B cell (primary cell): ENCODE results near the gene AFF1. TPM values are rescaled to one million over a fixed set of nuclear protein-coding genes. Genes with fewer than 3 reads are reported as not detected.
A peak's percentile ranks its signal among the peaks of the same experiment; 100 is the strongest.

Experiments
- ATAC-seq: fragments of 200-7000 bp; cut with Tn5 transposase; one replicate; pipeline ENCODE4 v1.10.0; 2021; ENCODE audit warnings: low read depth, mild to moderate bottlenecking, moderate number of reproducible peaks, moderate library complexity
- CTCF ChIA-PET: fragments of 350-600 bp; sonication (Branson Sonifier 250); formaldehyde crosslinking; loops from one replicate; lab custom pipeline; 2021; ENCODE audit warnings: antibody characterized with exemption, inconsistent platforms; lab: Charles Lee
- POLR2A ChIA-PET: fragments of 350-600 bp; sonication (Branson Sonifier 250); formaldehyde crosslinking; loops from one replicate; lab custom pipeline; 2021; ENCODE audit warnings: antibody characterized with exemption; lab: Charles Lee
- DNase-seq: peaks from one replicate; pipeline ENCODE4 v3.0.0; 2013
- H2AFZ ChIP-seq: 2 replicates; pipeline ENCODE4 v1.6.1; 2012; ENCODE audit warnings: mild to moderate bottlenecking, low read depth, low read length; ENCODE audit not compliant: insufficient read depth, poor library complexity, severe bottlenecking
- H3K27ac ChIP-seq, 2 donors: 1 replicate in 1 of 2; 2 replicates in 1 of 2; pipeline ENCODE4 v1.5.1; 2012 to 2013; ENCODE audit warnings: low read length in 2 of 2, mild to moderate bottlenecking in 2 of 2, moderate library complexity in 1 of 2
- H3K27me3 ChIP-seq, 4 experiments: fragments of 200-600 bp in 1 of 4; sonication (generic) in 1 of 4; replicated peaks in 1 of 4; 1 replicate in 2 of 4; 2 replicates in 2 of 4; pipeline versions ENCODE4 v1.6.1 to v1.7.0; 2013 to 2016; ENCODE audit warnings: low read length in 3 of 4, mild to moderate bottlenecking in 2 of 4, mixed read lengths in 1 of 4, moderate library complexity in 1 of 4; ENCODE audit not compliant: insufficient read depth in 4 of 4, control insufficient read depth in 3 of 4; ENCODE audit errors: control extremely low read depth in 1 of 4
- H3K36me3 ChIP-seq, 2 experiments: replicated peaks in 1 of 2; 1 replicate in 1 of 2; 2 replicates in 1 of 2; pipeline versions ENCODE4 v1.6.1 to v1.7.1; 2013; ENCODE audit warnings: low read length in 1 of 2; ENCODE audit not compliant: insufficient read depth in 2 of 2, control insufficient read depth in 1 of 2; ENCODE audit errors: control extremely low read depth in 1 of 2, extremely low read depth in 1 of 2
- H3K4me1 ChIP-seq, 2 donors: fragments of 200-600 bp in 1 of 2; sonication (generic) in 1 of 2; 1 replicate in 1 of 2; 2 replicates in 1 of 2; pipeline versions ENCODE4 v1.5.1 to v1.6.1; 2013 to 2017; ENCODE audit warnings: low read length in 2 of 2; ENCODE audit not compliant: control insufficient read depth in 2 of 2, insufficient read depth in 2 of 2
- H3K4me2 ChIP-seq: replicated peaks from 2 replicates; pipeline ENCODE3; 2012; ENCODE audit warnings: mild to moderate bottlenecking, low read depth, low read length; ENCODE audit not compliant: poor library complexity, severe bottlenecking
- H3K4me3 ChIP-seq, 5 experiments: fragments of 200-600 bp in 1 of 5; sonication (generic) in 1 of 5; 1 replicate in 3 of 5; 2 replicates in 2 of 5; pipeline versions ENCODE4 v1.5.1 to v1.7.0; 2011 to 2016; ENCODE audit warnings: low read length in 4 of 5, mild to moderate bottlenecking in 4 of 5, low read depth in 2 of 5, control low read depth in 1 of 5, moderate library complexity in 1 of 5; ENCODE audit not compliant: insufficient read depth in 1 of 5; ENCODE audit errors: control extremely low read depth in 1 of 5, extremely low read depth in 1 of 5
- H3K79me2 ChIP-seq: fragments of 200-600 bp; sonication (generic); one replicate; pipeline ENCODE4 v1.6.0; 2016; ENCODE audit warnings: low read length; ENCODE audit not compliant: control insufficient read depth, insufficient read depth
- H3K9ac ChIP-seq: fragments of 200-600 bp; sonication (generic); 2 replicates; pipeline ENCODE4 v1.6.1; 2017; ENCODE audit warnings: mild to moderate bottlenecking, low read length, moderate library complexity
- H3K9me3 ChIP-seq, 3 donors: one replicate each; pipeline versions ENCODE4 v1.6.1 to v1.7.1; 2013; ENCODE audit warnings: low read length in 2 of 3; ENCODE audit not compliant: control insufficient read depth in 2 of 3, insufficient read depth in 1 of 3; ENCODE audit errors: control extremely low read depth in 1 of 3
- H4K20me1 ChIP-seq: 2 replicates; pipeline ENCODE4 v1.6.0; 2012; ENCODE audit warnings: mild to moderate bottlenecking, low read length; ENCODE audit not compliant: insufficient read depth, control insufficient read depth, poor library complexity, severe bottlenecking
- H3K27ac Mint-ChIP-seq: one replicate; pipeline ENCODE4 v1.8.0; 2021; ENCODE audit warnings: mixed read lengths
- H3K27me3 Mint-ChIP-seq: one replicate; pipeline ENCODE4 v1.8.0; 2021; ENCODE audit warnings: mixed read lengths
- H3K4me1 Mint-ChIP-seq: one replicate; pipeline ENCODE4 v1.8.0; 2021; ENCODE audit warnings: mixed read lengths
- H3K4me3 Mint-ChIP-seq: one replicate; pipeline ENCODE4 v1.8.0; 2021; ENCODE audit warnings: mixed read lengths
- H3K9me3 Mint-ChIP-seq: one replicate; pipeline ENCODE4 v1.8.0; 2022; ENCODE audit warnings: mixed read lengths; ENCODE audit not compliant: insufficient read depth
- EZH2 ChIP-seq: IDR thresholded peaks from 2 replicates; pipeline ENCODE4 v1.6.1; 2012; ENCODE audit warnings: borderline replicate concordance, low read depth, mild to moderate bottlenecking, moderate library complexity, low read length; ENCODE audit not compliant: insufficient read depth, poor library complexity, severe bottlenecking
- WGBS: methylation state at CpG from one replicate; pipeline ENCODE4 v1.1.5; 2013; ENCODE audit warnings: missing lambda C conversion rate; ENCODE audit not compliant: insufficient coverage; 5-methylcytosine and 5-hydroxymethylcytosine counted together
- intact Hi-C: fragments of 100-400 bp; cut with micrococcal nuclease; formaldehyde crosslinking; loops from one replicate; pipeline ENCODE4 v1.10.0; 2022
- polyA plus RNA-seq: library from polyadenylated mRNA; depleted of rRNA; stranded (reverse); fragments of >200 nt; gene quantifications from 2 replicates; pipeline ENCODE4 v1.2.3, GENCODE V29; 2012
- total RNA-seq, 2 donors: library from RNA; stranded (reverse); fragments of 120-200 nt in 1 of 2; gene quantifications; 1 replicate in 1 of 2; 2 replicates in 1 of 2; pipeline versions ENCODE4 v1.2.3 to v1.2.4, GENCODE V29; 2013 to 2022
- TF ChIP-seq, protein P1 (sequence below): fragments of 200-600 bp; IDR thresholded peaks from one replicate; pipeline ENCODE4 v1.8.0; 2022; ENCODE audit warnings: antibody characterized with exemption, mild to moderate bottlenecking

AFF1 gene
- total and polyA plus RNA-seq, 2 donors (not counting 1 experiment from before 2014, with no cell fraction given): 15.3 to 135 TPM

- ATAC-seq: no peak
- Histone ChIP-seq H3K27me3 (no peaks in the 10 kb centered on the region), H3K36me3 (no peaks in the 10 kb centered on the region), H3K9me3 (no peaks in the 10 kb centered on the region), H3K79me2 (peaks cover 99% of the 10 kb centered on the region), H3K4me2 (peak overlapping the region; percentile 58), H3K9ac (no peak overlapping the region), H3K4me1 (peaks cover 44 to 81% of the 10 kb centered on the region in 2 donors), H3K27ac (peak overlapping the region; percentile 14 to 79), H2AFZ (no peak overlapping the region), H3K4me3 (no peak overlapping the region), H4K20me1 (peaks cover 8% of the 10 kb centered on the region)
- WGBS: 84% methylated on average over 3 of the region's 10 CpGs
- TF ChIP-seq, protein P1, sequence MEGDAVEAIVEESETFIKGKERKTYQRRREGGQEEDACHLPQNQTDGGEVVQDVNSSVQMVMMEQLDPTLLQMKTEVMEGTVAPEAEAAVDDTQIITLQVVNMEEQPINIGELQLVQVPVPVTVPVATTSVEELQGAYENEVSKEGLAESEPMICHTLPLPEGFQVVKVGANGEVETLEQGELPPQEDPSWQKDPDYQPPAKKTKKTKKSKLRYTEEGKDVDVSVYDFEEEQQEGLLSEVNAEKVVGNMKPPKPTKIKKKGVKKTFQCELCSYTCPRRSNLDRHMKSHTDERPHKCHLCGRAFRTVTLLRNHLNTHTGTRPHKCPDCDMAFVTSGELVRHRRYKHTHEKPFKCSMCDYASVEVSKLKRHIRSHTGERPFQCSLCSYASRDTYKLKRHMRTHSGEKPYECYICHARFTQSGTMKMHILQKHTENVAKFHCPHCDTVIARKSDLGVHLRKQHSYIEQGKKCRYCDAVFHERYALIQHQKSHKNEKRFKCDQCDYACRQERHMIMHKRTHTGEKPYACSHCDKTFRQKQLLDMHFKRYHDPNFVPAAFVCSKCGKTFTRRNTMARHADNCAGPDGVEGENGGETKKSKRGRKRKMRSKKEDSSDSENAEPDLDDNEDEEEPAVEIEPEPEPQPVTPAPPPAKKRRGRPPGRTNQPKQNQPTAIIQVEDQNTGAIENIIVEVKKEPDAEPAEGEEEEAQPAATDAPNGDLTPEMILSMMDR: no peak
- no peak for TF ChIP-seq EZH2
- ChIA-PET CTCF (interaction anchor here (1.2 to 1.8 kb wide), 2 partner anchors 9 to 10 kb away, joined by 3 to 10 read pairs; no protein-coding TSS in a partner anchor), POLR2A (interaction anchor here (0.7 to 0.9 kb wide), 2 partner anchors 11 to 12 kb away, joined by 3 to 4 read pairs; no protein-coding TSS in a partner anchor)
- DNase-seq: no peak
- Mint-ChIP-seq H3K27me3 (no peaks in the 10 kb centered on the region), H3K4me1 (peaks cover 80% of the 10 kb centered on the region), H3K9me3 (no peaks in the 10 kb centered on the region), H3K4me3 (peak overlapping the region; percentile 25), H3K27ac (peak overlapping the region; percentile 64)
- intact Hi-C loops: no loop called here
Measured at GRCh38 chr4:87017580-87018342, 83.0 kb downstream of the AFF1 start.

DNA sequence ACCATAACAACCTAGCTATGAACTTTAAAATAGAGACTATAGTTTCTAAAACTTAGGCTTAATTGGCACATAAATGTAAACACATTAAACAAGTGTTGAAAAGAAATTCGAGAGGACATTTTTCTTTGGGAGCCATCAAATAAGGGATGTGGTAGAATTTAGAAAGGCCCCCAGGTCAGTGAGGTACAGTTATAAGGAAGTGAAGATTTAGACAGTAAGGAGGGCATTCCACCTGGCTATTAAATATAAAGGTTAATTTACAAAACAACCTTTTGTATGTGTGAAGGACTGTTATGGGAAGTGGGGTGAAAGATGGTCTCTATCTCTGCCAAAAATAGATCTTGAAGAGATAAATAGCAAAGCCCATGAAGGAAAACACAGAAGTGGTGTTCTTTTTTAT, 83.9 kb downstream of the AFF1 start:
- POLR2A ChIA-PET: interaction anchor here (0.7 to 1.3 kb wide), 3 partner anchors 11 to 13 kb away, joined by 3 to 5 read pairs (median 4); no protein-coding TSS in a partner anchor
- Histone ChIP-seq H3K79me2 (peaks cover 99% of the 10 kb centered on the region), H3K36me3 (no peaks in the 10 kb centered on the region), H2AFZ (no peak overlapping the region), H3K4me2 (peak overlapping the region; percentile 58), H3K27me3 (no peaks in the 10 kb centered on the region), H3K4me3 (no peak overlapping the region), H3K4me1 (peaks cover 41 to 76% of the 10 kb centered on the region in 2 donors), H3K9ac (peak overlapping the region; percentile 33), H3K27ac (peak overlapping the region; percentile 68 to 79), H3K9me3 (no peaks in the 10 kb centered on the region), H4K20me1 (peaks cover 8% of the 10 kb centered on the region)
- Mint-ChIP-seq H3K27ac (peak overlapping the region; percentile 92), H3K4me1 (peaks cover 78% of the 10 kb centered on the region), H3K4me3 (peak overlapping the region; percentile 82), H3K9me3 (no peaks in the 10 kb centered on the region), H3K27me3 (no peaks in the 10 kb centered on the region)
- ATAC-seq (no peak), DNase-seq (no peak)
- WGBS: no CpG with 5 or more reads among the region's 1 CpG
- CTCF ChIA-PET: interaction anchor here (1.2 to 1.8 kb wide), 3 partner anchors 10 to 36 kb away, joined by 3 to 10 read pairs (median 3); no protein-coding TSS in a partner anchor
- intact Hi-C loops: loop anchor here (1.0 kb wide), 1 partner anchor 9 kb away; no protein-coding TSS in a partner anchor
- TF ChIP-seq, protein P1: no peak
- no peak for TF ChIP-seq EZH2
